ENCODE data around the gene CACNA1I.

DNA sequence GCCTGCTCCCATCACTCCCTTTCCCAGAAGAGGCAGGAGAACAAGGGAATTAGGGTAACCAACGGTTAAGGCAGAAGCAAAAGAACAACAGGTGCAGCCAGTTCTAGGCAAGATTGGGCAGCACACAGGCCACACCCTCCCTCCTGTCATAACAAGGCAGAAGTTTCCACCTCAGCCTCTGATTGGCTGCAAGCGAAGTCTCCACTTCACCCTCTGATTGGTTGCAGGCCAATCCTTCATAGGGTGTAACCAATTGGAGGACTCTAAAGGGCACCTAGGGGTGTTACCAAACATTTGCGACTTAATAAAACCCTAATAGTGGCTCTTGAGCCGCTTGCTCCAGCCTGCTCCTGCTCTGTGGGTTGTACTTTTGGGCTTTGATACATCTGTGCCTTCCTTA, 153.8 kb downstream of the CACNA1I start:
- TF ChIP-seq, protein P1, sequence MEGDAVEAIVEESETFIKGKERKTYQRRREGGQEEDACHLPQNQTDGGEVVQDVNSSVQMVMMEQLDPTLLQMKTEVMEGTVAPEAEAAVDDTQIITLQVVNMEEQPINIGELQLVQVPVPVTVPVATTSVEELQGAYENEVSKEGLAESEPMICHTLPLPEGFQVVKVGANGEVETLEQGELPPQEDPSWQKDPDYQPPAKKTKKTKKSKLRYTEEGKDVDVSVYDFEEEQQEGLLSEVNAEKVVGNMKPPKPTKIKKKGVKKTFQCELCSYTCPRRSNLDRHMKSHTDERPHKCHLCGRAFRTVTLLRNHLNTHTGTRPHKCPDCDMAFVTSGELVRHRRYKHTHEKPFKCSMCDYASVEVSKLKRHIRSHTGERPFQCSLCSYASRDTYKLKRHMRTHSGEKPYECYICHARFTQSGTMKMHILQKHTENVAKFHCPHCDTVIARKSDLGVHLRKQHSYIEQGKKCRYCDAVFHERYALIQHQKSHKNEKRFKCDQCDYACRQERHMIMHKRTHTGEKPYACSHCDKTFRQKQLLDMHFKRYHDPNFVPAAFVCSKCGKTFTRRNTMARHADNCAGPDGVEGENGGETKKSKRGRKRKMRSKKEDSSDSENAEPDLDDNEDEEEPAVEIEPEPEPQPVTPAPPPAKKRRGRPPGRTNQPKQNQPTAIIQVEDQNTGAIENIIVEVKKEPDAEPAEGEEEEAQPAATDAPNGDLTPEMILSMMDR (IDR thresholded peaks at IDR 0.05; ENCODE audit: extremely low read depth in 1 of 2, insufficient read depth in 1 of 2, low read depth in 1 of 2, low read length in 2 of 2) = no peak
- TF ChIP-seq POLR2A (IDR thresholded peaks at IDR 0.05; ENCODE audit: low read depth, low read length) (no peak), POLR2AphosphoS5 (IDR thresholded peaks at IDR 0.05; ENCODE audit: insufficient read depth, low read depth, low read length) (no peak), EZH2 (IDR thresholded peaks at IDR 0.05; ENCODE audit: borderline replicate concordance, low read depth, low read length, severe bottlenecking) (no peak), GATA2 (IDR thresholded peaks at IDR 0.05; ENCODE audit: insufficient read depth, insufficient read length, low read depth, low read length) (no peak), FOS (IDR thresholded peaks at IDR 0.05; ENCODE audit: borderline replicate concordance, insufficient read depth, low read length) (no peak)
- TF ChIP-seq, protein P2, sequence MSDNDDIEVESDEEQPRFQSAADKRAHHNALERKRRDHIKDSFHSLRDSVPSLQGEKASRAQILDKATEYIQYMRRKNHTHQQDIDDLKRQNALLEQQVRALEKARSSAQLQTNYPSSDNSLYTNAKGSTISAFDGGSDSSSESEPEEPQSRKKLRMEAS (IDR thresholded peaks at IDR 0.05; ENCODE audit: insufficient read depth, insufficient read length) = no peak
